Measurements from ENCODE around the gene EEPD1. TPM values are rescaled to one million over a fixed set of nuclear protein-coding genes. Genes with fewer than 3 reads are reported as not detected.

The EEPD1 gene
- polyA plus RNA-seq, 1 donor from 2014 or later = 1.9 TPM

DNA sequence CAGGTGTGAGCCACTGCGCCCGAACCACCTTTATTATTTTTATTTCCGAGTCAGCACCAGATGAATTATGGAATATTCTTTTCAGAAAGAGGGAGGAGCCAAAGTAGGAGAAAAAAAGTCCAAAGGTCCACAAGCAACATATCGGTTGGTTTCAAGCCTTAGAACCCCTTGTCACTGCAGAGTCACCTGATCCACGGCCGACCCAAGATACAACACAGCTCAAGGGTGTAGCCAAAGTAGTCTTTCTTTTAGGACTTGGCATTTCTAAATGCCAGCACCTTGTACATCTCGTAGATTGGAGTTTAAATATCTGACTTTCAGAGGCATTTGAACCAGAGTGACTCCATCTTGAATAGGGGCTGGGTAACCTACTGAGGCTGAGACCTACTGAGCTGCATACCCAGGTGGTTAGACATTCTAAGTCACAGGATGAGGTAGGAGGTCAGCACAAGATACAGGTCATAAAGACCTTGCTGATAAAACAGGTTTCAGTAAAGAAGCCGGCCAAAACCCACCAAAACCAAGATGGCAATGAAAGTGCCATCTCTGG is 122.8 kb downstream of the EEPD1 start:
- H3K27ac Mint-ChIP-seq = peak overlapping the region in 1 of 3 donors; percentile 49
- peaks cover 10% of the 10 kb centered on the region for H3K27me3 Mint-ChIP-seq
- no peak overlapping the region for H3K4me3 Mint-ChIP-seq
- no peaks in the 10 kb centered on the region for H3K9me3 Mint-ChIP-seq
- H3K36me3 Mint-ChIP-seq = no peaks in the 10 kb centered on the region
- peaks cover 0 to 4% (median 3%) of the 10 kb centered on the region in 3 donors for H3K4me1 Mint-ChIP-seq

DNA sequence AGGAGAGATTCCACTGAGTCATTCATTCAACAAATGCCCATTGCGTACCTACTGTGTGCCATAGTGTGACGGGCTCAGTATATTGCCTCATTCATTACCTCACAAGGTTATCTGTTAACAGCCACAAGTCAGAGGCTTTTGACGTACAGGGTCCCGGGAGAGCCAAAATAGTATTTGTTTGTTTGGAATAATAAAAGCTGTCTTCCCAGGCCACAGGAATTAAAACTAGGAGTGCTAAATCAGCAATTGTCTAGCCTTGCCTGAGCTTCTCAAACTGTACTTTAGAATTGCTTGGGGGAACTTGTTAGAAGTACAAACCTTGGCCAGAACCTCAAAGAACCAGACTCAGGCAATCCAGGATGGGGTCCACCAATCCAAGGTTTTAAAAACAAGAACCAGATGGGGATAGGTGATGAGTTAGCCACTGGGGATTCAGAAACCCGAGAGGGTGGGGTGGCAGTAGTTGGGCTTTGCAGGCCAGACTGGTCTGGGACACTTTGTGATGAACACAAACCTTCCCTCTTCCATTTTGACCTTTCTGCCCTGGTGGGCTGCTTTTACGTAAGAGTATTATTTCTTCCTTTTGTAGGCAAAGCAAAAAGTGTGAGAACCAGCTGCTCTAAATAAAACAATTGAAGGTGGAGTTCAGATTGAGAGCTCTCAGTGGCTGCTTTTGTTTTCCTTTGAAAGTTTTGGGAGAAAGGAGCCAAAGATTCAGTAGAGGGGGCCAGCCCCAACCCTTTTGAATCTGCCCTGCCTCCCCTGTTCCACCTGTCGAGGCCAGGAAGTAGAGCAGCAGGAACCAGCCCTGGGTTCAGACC is 123.6 kb downstream of the EEPD1 start:
- Mint-ChIP-seq H3K4me1 (peaks cover 0 to 7% (median 3%) of the 10 kb centered on the region in 3 donors), H3K27ac (no peak overlapping the region), H3K27me3 (peaks cover 10% of the 10 kb centered on the region), H3K9me3 (no peaks in the 10 kb centered on the region), H3K4me3 (no peak overlapping the region), H3K36me3 (no peaks in the 10 kb centered on the region)

DNA sequence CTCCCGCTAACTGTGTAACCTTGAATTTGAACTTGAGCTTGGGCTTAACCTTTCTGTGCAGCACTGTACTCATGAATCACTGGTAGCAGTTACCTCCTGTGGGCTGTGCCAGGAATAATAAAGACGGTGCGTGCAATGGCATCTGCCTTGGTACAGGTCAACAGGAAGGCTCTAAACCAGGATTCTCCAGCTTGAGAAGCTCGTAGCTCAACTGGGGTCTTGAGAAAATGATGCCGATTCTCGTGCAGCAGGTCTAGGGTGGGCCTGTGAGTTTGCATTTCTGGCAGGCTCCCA is 124.1 kb downstream of the EEPD1 start:
- Mint-ChIP-seq H3K4me3 (no peak overlapping the region), H3K27ac (no peak overlapping the region), H3K27me3 (peaks cover 10% of the 10 kb centered on the region), H3K9me3 (no peaks in the 10 kb centered on the region), H3K4me1 (peaks cover 0 to 7% (median 3%) of the 10 kb centered on the region in 3 donors), H3K36me3 (no peaks in the 10 kb centered on the region)

DNA sequence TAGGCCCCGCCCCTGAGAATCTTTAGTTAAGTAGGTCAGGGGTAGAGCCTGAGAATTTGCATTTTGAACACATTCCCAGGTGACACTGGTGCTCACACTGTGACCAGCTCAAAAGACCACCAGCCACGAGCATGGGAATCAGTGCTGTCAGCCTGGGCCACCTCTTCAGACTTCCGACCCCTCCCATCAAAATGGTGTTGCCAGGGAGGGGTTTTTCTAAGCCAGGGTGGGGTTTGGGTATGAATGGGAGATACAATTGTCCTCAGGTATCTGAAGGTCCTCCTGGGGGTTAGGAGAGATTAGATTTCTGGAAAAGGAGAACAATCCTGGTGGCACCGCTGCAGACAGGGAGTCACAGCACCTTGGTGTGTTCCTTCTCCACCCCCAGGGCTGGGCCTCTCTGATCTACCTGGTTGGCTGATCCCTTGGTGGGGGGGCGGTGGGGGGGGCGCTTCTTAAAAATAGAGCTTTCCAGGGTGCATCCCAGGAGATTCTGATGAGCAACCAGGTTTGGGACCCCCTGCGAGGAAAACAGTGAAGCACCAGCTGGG is 125.1 kb downstream of the EEPD1 start:
- Mint-ChIP-seq H3K27me3 (peaks cover 10% of the 10 kb centered on the region), H3K27ac (no peak overlapping the region), H3K4me3 (no peak overlapping the region), H3K4me1 (peaks cover 0 to 13% (median 6%) of the 10 kb centered on the region in 3 donors), H3K36me3 (no peaks in the 10 kb centered on the region), H3K9me3 (no peaks in the 10 kb centered on the region)

DNA sequence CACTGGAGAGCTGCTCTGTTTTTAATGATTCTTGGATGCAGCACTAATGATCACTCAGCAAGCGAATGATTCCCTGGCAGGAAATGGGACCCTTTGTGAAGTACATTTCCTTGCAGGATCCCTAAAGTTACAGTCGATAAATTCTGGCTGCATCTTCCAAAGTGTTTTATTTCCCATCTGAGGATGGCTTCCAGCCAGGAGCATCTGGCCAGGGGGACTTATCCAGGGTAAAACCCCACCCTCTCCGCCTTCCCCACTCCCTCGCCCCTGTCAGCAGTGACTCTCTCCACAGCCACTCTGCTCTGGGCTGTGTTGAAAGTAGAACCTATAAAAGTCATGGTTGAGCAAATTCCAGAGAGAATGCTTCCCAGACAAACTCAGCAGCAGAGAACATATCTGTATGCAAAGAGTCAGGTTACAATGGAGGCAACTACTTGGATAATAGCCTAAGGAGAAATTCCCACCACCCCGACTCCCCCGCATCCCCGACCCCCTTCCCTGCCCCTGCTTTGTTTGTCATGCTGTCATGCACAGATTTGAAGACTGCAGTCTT is 125.6 kb downstream of the EEPD1 start:
- Mint-ChIP-seq H3K27ac (no peak overlapping the region), H3K36me3 (no peaks in the 10 kb centered on the region), H3K27me3 (peaks cover 10% of the 10 kb centered on the region), H3K4me3 (no peak overlapping the region), H3K9me3 (no peaks in the 10 kb centered on the region), H3K4me1 (peaks cover 2 to 19% (median 12%) of the 10 kb centered on the region in 3 donors)

DNA sequence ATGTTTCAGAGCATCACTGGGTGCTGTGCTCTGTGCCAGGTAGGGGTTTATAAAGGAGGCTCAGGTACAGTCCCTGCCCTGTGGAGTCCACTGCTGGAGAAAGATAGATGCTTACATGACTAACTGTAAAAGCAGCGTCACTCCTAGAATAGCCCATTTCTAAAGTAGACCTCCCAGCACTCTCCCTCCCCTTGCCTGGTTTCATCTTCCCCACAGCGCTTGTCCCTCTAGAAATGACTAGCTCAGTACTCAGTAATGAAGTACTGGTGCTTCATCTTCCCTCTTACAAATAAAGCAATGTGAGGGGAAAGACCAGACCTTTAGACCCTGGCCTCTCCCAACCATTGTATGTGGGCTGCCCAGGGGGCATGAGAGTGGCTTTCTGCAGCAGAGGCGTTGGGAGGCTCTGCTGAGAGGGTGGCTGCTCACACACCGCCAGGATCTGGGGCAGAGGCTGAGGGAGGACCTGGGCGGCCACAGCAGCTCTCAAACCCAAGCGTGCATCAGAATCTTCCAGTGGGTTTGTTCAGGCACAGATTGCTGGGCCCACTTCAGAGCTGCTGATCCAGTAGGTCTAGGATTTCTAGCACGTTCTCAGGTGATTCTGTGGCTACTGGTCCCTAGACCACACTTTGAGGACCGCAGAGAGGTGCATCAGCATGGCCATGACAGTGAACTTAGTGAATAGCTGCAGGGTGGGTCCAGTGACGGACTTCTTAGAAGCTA is 126.3 kb downstream of the EEPD1 start:
- Mint-ChIP-seq H3K4me3 (no peak overlapping the region), H3K27ac (no peak overlapping the region), H3K9me3 (no peaks in the 10 kb centered on the region), H3K27me3 (peaks cover 10% of the 10 kb centered on the region), H3K4me1 (peaks cover 4 to 26% (median 17%) of the 10 kb centered on the region in 3 donors), H3K36me3 (no peaks in the 10 kb centered on the region)

DNA sequence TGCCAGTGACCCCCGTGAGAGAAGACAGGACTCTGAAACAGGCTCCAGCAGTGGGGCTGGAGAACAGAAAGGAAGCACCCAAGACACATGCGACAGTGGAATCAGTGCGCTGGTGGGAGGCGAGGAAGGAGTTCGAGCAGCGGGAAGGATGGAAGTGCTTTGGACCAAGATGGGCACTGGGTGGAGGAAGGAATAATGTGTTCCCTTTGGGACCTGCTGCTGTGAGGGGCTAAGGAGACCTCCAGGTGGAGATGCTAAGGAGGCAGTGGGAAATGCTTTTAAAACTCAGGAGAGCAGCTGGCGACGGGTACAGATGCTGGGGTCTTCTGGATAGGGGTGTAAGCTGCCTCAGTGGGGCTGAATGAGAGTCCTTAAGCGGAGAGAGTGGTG is 126.9 kb downstream of the EEPD1 start:
- no peak overlapping the region for H3K4me3 Mint-ChIP-seq
- H3K27ac Mint-ChIP-seq = no peak overlapping the region
- no peaks in the 10 kb centered on the region for H3K36me3 Mint-ChIP-seq
- H3K27me3 Mint-ChIP-seq = peaks cover 10% of the 10 kb centered on the region
- H3K4me1 Mint-ChIP-seq = peaks cover 4 to 26% (median 17%) of the 10 kb centered on the region in 3 donors
- H3K9me3 Mint-ChIP-seq = no peaks in the 10 kb centered on the region

DNA sequence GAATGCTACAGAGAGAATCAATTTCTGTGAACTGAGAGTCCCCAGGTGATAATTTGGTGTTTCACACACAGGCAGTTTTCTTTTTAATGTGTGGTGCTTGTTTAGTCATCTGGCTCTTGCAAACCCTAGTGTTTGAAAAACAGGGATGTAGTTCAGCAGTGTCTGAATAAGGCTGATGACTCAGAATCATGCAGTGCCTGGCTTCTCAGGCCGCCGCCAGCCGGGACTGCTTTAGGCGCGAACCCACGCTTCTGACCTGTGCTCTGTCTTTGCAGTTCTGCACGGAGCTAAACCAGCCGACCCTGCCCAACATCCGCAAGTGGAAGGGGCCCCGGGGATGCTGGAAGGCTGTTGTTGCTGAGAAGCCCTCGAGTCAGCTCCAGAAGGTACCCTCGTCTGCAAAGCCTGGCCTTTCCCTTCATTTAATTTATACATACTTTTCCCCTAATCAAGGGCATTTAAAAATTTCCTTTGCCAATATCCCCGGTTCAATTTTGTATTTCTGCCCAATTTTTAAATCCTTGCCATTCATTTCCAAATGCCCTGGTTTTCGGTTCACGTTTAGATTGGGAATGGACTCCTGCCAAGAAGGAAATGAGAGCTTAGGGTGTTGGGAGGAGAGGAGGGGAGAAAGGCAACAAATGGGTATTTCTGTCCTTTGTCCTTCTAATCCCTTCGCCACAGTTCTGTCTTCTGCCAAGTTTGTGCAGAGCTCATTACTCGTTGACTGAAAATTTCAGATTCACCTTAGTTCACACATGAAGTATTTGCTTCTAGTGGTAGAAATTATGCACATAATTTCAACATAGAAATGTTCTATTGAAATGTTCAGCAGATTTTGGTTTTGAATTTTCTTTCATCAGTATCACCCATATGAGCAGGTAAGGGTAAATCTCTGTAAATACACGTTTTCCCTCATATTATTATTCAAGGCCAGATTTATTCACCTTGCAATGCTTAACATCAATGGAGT is 128.1 kb downstream of the EEPD1 start:
- Mint-ChIP-seq H3K27me3 (peaks cover 10% of the 10 kb centered on the region), H3K27ac (no peak overlapping the region), H3K36me3 (no peaks in the 10 kb centered on the region), H3K4me1 (peaks cover 8 to 30% (median 21%) of the 10 kb centered on the region in 3 donors), H3K9me3 (no peaks in the 10 kb centered on the region), H3K4me3 (no peak overlapping the region)

DNA sequence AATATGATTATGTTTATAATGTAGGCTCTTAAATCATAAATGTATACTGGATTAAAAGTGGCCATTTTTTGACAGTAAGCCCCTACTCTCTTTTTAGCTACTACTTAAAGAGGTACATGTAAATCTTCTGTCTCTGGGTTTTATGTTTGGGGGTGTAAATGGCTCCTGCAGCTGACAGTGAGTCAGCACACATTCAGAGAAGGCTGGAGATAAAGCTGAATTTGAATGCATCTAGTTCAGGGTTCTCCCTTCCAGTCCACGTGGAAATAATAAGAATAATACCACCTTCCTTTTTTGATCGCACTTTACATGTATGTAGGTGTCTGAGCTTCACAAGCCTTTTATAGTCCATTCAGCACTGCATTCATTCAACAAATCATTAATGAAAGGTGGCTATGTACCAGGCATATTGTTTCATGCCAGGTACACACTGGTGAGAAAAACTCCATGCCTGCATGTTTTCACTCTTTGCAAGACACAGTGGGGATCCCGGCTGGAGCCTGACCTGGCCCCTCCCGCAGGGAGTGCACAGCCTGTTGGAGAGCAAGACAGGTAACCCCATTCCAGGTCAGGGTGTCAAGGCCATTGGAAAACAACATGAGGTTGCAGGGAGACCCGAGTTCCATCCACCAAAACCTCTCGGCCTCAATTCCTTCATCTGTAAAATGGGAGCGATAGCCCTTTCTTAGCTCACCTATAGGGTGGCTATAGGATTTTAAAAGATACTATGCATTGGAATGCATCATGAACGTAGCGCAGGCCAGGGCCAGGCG is 129.1 kb downstream of the EEPD1 start:
- no peaks in the 10 kb centered on the region for H3K9me3 Mint-ChIP-seq
- peaks cover 14 to 35% (median 27%) of the 10 kb centered on the region in 3 donors for H3K4me1 Mint-ChIP-seq
- H3K27ac Mint-ChIP-seq = no peak overlapping the region
- peaks cover 11% of the 10 kb centered on the region for H3K27me3 Mint-ChIP-seq
- H3K4me3 Mint-ChIP-seq = no peak overlapping the region
- H3K36me3 Mint-ChIP-seq = no peaks in the 10 kb centered on the region

DNA sequence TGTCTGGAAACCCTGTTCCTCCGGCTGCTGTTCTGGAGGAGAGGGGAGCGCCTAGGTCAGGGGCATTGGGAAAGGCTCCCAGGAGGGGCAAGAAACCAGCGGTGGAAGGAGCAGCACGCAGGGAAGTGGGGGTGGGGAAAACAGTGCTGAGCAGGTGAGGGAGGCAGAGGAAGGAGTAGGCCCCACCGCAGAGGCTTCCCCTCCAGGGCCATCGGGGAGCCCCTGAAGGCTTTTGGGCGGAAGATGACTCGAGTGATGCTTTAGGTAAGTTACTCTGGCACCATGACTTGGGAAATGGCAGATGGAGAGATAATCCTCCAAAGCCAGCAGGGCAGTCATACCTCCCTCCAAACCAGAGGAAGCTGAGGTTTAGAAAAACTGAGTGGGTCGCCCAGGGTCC is 130.1 kb downstream of the EEPD1 start:
- peak overlapping the region in 2 of 3 donors; percentile 10 to 86 for H3K27ac Mint-ChIP-seq
- H3K36me3 Mint-ChIP-seq = no peaks in the 10 kb centered on the region
- H3K4me3 Mint-ChIP-seq = peak overlapping the region in 3 of 4 donors; percentile 21 to 88 (median 52)
- peaks cover 25 to 45% (median 37%) of the 10 kb centered on the region in 3 donors for H3K4me1 Mint-ChIP-seq
- H3K9me3 Mint-ChIP-seq = no peaks in the 10 kb centered on the region
- H3K27me3 Mint-ChIP-seq = peaks cover 13% of the 10 kb centered on the region

DNA sequence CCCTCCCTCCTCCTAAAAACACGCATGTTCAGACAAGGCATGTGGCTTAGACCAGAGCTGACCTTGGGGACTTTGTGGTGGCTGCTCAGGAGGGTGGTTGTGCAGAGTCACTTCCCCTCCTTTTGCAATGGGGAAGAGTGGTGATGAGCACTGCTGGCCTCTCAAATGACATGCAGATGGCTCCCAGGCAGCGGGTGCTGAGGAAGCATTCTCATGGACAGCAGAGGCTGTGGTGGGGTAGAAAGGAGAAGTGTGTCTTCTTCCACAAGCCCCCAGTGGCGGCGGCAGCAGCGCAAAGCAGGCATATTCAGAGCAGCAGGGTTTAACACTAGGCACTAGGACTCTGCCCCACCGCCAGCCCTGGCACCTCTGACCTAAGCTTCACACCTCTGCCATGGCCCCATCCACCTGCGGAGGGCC is 130.7 kb downstream of the EEPD1 start:
- Mint-ChIP-seq H3K4me3 (peak overlapping the region in 2 of 4 donors; percentile 10 to 88), H3K36me3 (no peaks in the 10 kb centered on the region), H3K4me1 (peaks cover 27 to 49% (median 39%) of the 10 kb centered on the region in 3 donors), H3K27me3 (peaks cover 13% of the 10 kb centered on the region), H3K9me3 (no peaks in the 10 kb centered on the region), H3K27ac (peak overlapping the region; percentile 1 to 86 (median 10))

DNA sequence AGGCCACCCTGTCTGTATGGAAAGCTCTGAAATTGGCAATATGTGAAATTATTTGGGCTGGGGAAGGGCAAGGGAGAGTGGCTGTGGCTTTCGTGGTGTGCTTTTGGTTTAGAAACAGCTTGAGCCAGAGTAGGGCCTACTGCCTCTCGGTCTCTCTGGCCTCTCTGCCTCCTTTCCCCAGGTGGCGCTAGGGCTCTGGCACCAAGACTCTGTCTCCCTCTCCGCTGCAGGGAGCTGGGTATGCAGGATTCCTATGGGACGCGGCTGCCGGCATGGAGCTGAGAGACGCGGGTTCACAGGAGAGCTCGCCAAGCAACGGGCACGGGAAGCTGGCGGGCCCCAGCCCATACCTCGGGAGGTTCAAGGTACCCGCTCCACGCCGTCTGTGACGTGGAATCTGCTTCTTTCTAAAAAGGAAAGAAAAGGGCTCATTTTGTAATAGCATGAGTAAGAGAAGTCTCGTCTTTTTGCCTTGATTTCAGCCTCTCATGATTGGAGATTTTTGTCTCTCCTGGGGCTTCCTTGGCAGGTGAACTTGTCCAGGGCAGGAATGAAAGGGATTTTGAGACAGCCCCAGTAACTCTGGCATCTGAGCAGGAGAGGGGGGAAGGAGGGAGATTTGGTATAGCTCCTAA is 131.5 kb downstream of the EEPD1 start:
- Mint-ChIP-seq H3K9me3 (no peaks in the 10 kb centered on the region), H3K27me3 (peaks cover 9% of the 10 kb centered on the region), H3K4me1 (peaks cover 33 to 49% (median 42%) of the 10 kb centered on the region in 3 donors), H3K36me3 (no peaks in the 10 kb centered on the region), H3K27ac (peak overlapping the region in 2 of 3 donors; percentile 86 to 88), H3K4me3 (no peak overlapping the region)

DNA sequence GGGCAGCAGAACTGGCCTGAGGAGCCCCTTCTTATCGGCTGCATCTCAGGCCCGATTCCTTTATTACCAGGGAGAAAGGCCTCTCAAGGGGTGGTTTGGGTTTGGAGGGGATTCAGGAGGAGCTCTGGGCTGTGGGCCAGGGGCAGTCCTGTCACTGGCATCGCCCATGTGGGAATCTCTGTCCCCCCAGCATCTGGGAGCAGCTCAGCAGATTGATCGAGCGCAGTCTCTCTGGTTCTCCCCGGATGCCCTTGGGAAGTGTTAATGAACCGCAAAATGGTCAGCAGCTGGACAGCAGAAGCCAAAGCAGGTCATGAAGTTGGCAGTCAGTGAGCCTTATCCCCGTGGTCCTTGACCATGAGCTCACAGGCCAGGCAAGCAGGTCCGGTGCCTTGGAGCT is 132.2 kb downstream of the EEPD1 start:
- Mint-ChIP-seq H3K4me3 (no peak overlapping the region), H3K4me1 (peaks cover 33 to 49% (median 42%) of the 10 kb centered on the region in 3 donors), H3K9me3 (no peaks in the 10 kb centered on the region), H3K36me3 (no peaks in the 10 kb centered on the region), H3K27ac (no peak overlapping the region), H3K27me3 (peaks cover 4% of the 10 kb centered on the region)
